ENCODE data around the gene SMPDL3A. TPM values are rescaled to one million over a fixed set of nuclear protein-coding genes. Genes with fewer than 3 reads are reported as not detected.

The SMPDL3A gene
- total and polyA plus RNA-seq, 9 of the 15 experiments (the other 6 are each of a cell fraction or from before 2014, with no cell fraction given), result 0.14 to 0.91 (median 0.54) TPM

- TF ChIP-seq ZBTB7A (IDR thresholded peaks at IDR 0.05; ENCODE audit: borderline replicate concordance, control insufficient read depth, low read depth, low read length), result no peak
Observed at GRCh38 chr6:122829456-122829855, 40.4 kb downstream of the SMPDL3A start (continued).

GRCh38 chr6:122831511-122831910 lies 42.5 kb downstream of the SMPDL3A start:
- ATAC-seq, result no peak
- 0% methylated on average over 1 of the region's 1 CpG for WGBS (ENCODE audit: insufficient coverage, low coverage, missing lambda C conversion rate)
- no TSS peak for BruUV-seq (replicated peaks)

GRCh38 chr6:122832459-122832858 lies 43.4 kb downstream of the SMPDL3A start:
- POLR2A ChIA-PET, result no interaction called here
- H4K20me1 ChIP-seq (replicated peaks; ENCODE audit: control insufficient read depth, insufficient read depth, low read length), result no peaks in the 10 kb centered on the region

More at GRCh38 chr6:122831511-122831910, 42.5 kb downstream of the SMPDL3A start:
- in situ Hi-C loops (cut with MboI) (loop anchor here (10.0 kb wide), 2 partner anchors 87 to 347 kb away; no protein-coding TSS in a partner anchor), intact Hi-C loops (cut with micrococcal nuclease) (no loop called here)
- no peak for DNase-seq (ENCODE audit: extremely low read depth in 1 of 4, low spot score in 3 of 4)
- Histone ChIP-seq H3K4me2 (ENCODE audit: insufficient read depth, low read length) (no peak overlapping the region), H3K79me2 (ENCODE audit: control insufficient read depth, insufficient read depth, low read length) (no peaks in the 10 kb centered on the region), H3K9me1 (ENCODE audit: control insufficient read depth, insufficient read depth, low read length) (no peaks in the 10 kb centered on the region), H4K20me1 (replicated peaks; ENCODE audit: control insufficient read depth, insufficient read depth, low read length) (no peaks in the 10 kb centered on the region), H3K27me3 (ENCODE audit: control insufficient read depth in 2 of 2, insufficient read depth in 2 of 2, low read length in 2 of 2) (peaks cover 4 to 9% of the 10 kb centered on the region in 2 experiments; a peak in 3 of 5 replicates), H2AFZ (ENCODE audit: low read depth, low read length) (no peak overlapping the region), H3K36me3 (ENCODE audit: control insufficient read depth, insufficient read depth, low read length) (no peaks in the 10 kb centered on the region), H3K4me3 (no peak overlapping the region), H3K9me3 (replicated peaks; ENCODE audit: control insufficient read depth, insufficient read depth, low read depth, low read length) (no peaks in the 10 kb centered on the region), H3K4me1 (replicated peaks in 1 of 2; ENCODE audit: control insufficient read depth in 2 of 2, insufficient read depth in 2 of 2, low read length in 2 of 2) (no peaks in the 10 kb centered on the region; a peak in 1 of 5 replicates), H3K9ac (ENCODE audit: insufficient read depth in 1 of 2, low read depth in 2 of 2, low read length in 2 of 2) (no peak overlapping the region), H3K27ac (ENCODE audit: extremely low read depth, low read depth, low read length) (no peak overlapping the region)
- POLR2A ChIA-PET, result interaction anchor here (1.2 kb wide), 1 partner anchor 30 kb away, joined by 3 read pairs; no protein-coding TSS in a partner anchor
- FAIRE-seq, result no peak
- CTCF ChIA-PET (ENCODE audit: low intra/inter-chr PET ratio), result no interaction called here
- peak; percentile 34; the same call in 1 of the 2 replicates for TF ChIP-seq CBFA2T3 (IDR thresholded peaks at IDR 0.05)
- peak; percentile 32; the same call in 1 of the 2 replicates for TF ChIP-seq TAL1 (IDR thresholded peaks at IDR 0.05)
- TF ChIP-seq PTRF (tag; IDR thresholded peaks at IDR 0.05), result no peak

More at GRCh38 chr6:122832459-122832858, 43.4 kb downstream of the SMPDL3A start:
- no peak overlapping the region for H2AFZ ChIP-seq (ENCODE audit: low read depth, low read length)
- H3K79me2 ChIP-seq (ENCODE audit: control insufficient read depth, insufficient read depth, low read length), result no peaks in the 10 kb centered on the region
- H3K4me3 ChIP-seq, result no peak overlapping the region
- no TSS peak for BruUV-seq (replicated peaks)
- in situ Hi-C loops (cut with MboI) (loop anchor here (10.0 kb wide), 2 partner anchors 88 to 348 kb away; no protein-coding TSS in a partner anchor), intact Hi-C loops (cut with micrococcal nuclease) (no loop called here)
- FAIRE-seq (no peak), DNase-seq (ENCODE audit: extremely low read depth in 1 of 4, low spot score in 3 of 4) (no peak), ATAC-seq (no peak)
- WGBS (ENCODE audit: insufficient coverage, low coverage, missing lambda C conversion rate), result 0% methylated on average over 3 of the region's 3 CpGs
- H3K27me3 ChIP-seq (ENCODE audit: control insufficient read depth in 2 of 2, insufficient read depth in 2 of 2, low read length in 2 of 2), result peaks cover 4 to 9% of the 10 kb centered on the region in 2 experiments; a peak in 3 of 5 replicates
- no peak for TF ChIP-seq KLF16 (IDR thresholded peaks at IDR 0.05)
- no peak for TF ChIP-seq ZNF224 (CRISPR knock-in tag; IDR thresholded peaks at IDR 0.05)
- H3K9me3 ChIP-seq (replicated peaks; ENCODE audit: control insufficient read depth, insufficient read depth, low read depth, low read length), result no peaks in the 10 kb centered on the region
- CTCF ChIA-PET (ENCODE audit: low intra/inter-chr PET ratio), result no interaction called here
- H3K9me1 ChIP-seq (ENCODE audit: control insufficient read depth, insufficient read depth, low read length), result no peaks in the 10 kb centered on the region
- H3K4me1 ChIP-seq (replicated peaks in 1 of 2; ENCODE audit: control insufficient read depth in 2 of 2, insufficient read depth in 2 of 2, low read length in 2 of 2), result no peaks in the 10 kb centered on the region; a peak in 1 of 5 replicates
- no peaks in the 10 kb centered on the region for H3K36me3 ChIP-seq (ENCODE audit: control insufficient read depth, insufficient read depth, low read length)
- no peak overlapping the region for H3K9ac ChIP-seq (ENCODE audit: insufficient read depth in 1 of 2, low read depth in 2 of 2, low read length in 2 of 2)
- no peak overlapping the region for H3K27ac ChIP-seq (ENCODE audit: extremely low read depth, low read depth, low read length)
- H3K4me2 ChIP-seq (ENCODE audit: insufficient read depth, low read length), result no peak overlapping the region
